SK-N-DZ (cell line): Measurements from ENCODE around the gene KLRF2.

Experiments
- DNase-seq: peaks from one replicate; pipeline ENCODE4 v3.0.0-alpha.2; 2015; ENCODE audit warnings: low spot score

Gene KLRF2

DNA sequence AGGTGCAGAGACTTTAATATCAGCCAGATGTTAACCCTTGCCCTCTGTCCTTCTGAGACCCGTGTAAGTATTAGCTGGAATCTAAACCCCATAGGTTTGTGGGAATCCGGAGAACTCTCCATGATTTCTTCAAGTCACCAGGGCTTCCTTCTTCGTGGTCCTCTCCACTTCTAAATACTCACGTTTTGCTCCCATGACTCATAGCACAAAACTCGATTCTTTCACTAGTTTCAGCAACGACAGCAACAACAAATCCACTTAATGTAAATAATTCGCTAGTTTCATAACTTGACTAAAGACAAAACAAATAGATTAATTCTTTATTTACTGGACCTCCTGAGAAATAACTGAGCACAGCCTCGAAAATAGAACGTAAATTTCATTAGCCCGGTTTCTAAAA is 55.3 kb downstream of the KLRF2 start:
- DNase-seq = no peak

DNA sequence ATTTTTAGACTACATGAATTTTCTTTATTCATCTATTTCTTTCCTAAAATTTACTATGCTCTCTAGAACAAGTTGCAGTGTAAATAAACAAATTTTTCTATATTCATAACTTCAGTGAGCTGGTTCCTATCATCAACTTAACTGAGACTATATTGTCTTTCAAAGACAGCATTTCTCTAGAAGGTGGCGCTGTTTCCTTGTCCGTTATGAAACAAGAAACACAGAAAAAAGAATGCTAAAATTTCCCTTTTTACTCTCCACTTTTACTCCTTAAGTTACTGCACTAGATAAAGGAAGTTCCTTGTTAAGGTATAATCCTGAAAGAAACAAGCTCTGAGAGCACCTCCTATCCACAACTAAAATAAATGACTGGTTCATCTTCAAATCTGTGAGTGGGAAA is 59.1 kb downstream of the KLRF2 start:
- no peak for DNase-seq

DNA sequence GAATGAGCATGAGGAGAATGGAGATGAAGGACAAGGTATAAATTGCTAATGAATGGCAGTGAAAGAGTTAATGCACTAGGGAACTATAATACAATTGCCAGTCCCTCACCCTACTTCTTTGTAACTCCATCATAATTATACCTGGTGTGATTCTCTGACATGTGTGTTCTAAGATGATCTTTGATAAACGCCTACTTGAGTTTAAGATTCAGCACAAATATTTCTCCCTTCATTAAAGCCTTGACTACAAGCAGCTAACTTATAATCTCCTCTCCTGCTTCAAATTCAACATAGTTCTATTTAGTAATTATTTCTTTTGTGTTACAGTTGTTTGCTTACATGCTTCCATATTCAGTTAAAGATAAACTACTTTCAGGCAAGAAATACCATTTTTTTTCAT is 60.5 kb downstream of the KLRF2 start:
- DNase-seq = no peak

DNA sequence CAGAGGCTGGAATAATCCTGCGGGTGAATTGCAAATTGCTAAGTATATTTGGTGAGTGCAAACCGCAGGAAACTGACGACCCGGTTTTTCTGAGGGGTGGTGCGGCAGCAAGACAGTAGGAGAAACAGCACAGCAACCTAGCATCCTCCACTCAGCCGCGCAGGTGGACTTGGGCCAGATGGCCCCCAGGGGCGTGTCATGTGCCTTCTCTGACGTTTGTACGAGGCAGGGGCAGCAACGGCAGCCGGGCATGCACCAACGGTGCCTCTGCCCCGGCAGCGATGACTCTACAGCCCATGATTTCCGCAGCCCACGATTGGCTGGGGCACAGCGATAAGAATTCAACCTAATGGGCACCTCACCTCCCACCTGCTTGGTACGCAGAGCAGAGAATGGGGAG is 62.0 kb downstream of the KLRF2 start:
- no peak for DNase-seq

DNA sequence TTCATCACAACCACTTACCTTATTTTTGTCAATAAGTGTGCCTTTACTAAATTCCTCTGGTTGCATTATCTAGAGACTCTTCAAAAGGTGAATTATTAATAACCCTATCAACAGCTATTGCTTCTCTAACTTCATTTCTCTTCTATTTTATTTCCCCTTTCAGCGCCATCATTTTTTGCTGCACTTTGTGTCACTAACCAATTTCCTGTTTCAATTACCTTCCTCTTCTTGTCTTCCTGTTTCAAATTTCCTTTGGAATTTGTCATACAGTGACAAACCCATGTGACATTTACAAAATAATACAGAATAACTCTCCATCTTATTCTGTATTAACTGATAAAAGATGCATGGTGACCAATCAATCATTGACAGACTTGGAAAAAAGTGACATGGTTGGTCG is 63.1 kb downstream of the KLRF2 start:
- DNase-seq = no peak
